ENCODE data around the gene IP6K2.

DNA sequence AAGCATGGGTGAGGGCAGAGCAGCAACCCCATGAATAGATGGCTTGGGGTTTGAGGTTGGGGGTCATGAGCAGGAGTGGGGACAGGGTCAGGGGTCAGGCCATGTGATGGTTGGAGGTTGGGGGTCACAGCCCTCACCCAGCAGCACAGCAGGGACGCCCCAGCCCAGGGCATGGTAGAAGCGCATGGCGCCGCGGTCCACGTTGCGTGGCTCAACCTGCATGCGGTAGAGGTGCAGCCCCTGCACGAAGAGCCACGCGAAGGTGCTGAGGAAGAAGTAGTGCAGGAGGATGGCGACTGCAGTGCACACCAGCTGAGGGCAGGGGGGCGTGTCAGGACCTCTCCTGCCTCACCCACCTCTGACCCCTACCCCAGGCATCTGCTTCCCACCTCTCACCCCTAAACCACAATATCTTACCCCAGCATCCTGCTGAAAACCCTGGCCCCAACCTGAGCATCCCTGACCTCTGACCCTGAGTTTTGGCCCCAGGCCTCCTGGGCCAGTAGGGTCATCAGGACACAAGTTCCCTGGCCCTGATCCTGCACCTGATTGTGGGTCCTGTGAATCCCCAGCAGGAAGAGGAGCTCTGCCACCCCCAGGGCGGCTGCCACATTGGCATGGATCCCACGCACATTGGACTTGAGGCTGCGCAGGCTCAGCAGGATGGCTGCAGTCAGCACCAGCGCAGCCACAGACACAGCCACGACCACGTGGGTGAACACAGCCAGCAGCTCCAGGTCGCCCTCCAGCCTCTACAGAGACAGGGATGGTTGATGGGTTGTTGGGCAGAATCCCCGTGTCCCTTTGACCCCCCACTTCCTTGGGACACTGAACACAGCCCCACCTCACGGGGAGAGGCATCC lies 71.9 kb downstream of the IP6K2 start:
- TF ChIP-seq, protein P1, sequence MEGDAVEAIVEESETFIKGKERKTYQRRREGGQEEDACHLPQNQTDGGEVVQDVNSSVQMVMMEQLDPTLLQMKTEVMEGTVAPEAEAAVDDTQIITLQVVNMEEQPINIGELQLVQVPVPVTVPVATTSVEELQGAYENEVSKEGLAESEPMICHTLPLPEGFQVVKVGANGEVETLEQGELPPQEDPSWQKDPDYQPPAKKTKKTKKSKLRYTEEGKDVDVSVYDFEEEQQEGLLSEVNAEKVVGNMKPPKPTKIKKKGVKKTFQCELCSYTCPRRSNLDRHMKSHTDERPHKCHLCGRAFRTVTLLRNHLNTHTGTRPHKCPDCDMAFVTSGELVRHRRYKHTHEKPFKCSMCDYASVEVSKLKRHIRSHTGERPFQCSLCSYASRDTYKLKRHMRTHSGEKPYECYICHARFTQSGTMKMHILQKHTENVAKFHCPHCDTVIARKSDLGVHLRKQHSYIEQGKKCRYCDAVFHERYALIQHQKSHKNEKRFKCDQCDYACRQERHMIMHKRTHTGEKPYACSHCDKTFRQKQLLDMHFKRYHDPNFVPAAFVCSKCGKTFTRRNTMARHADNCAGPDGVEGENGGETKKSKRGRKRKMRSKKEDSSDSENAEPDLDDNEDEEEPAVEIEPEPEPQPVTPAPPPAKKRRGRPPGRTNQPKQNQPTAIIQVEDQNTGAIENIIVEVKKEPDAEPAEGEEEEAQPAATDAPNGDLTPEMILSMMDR (IDR thresholded peaks at IDR 0.05) = no peak
- TF ChIP-seq POLR2A (IDR thresholded peaks at IDR 0.05) = no peak

Measured in thyroid gland (tissue), 4 donors.